Activated CD8-positive, alpha-beta T cell treated with anti-CD3 and anti-CD28 coated beads, Interleukin-2, amount 10 ng/mL, durations not matched to agents 7 days and 5 days (primary cell): ENCODE data around the gene GBA2. TPM values are rescaled to one million over a fixed set of nuclear protein-coding genes. Genes with fewer than 3 reads are reported as not detected.

Experiments used
- ATAC-seq: fragments of 150-1000 bp; cut with Tn5 transposase; one replicate; pipeline ENCODE4 v1.10.0; 2021; ENCODE audit warnings: moderate library complexity
- CTCF ChIA-PET: fragments of 350-600 bp; sonication (Branson Sonifier 250); formaldehyde crosslinking; loops from one replicate; lab custom pipeline; 2021; ENCODE audit warnings: antibody characterized with exemption; lab: Charles Lee
- POLR2A ChIA-PET: fragments of 350-600 bp; sonication (Branson Sonifier 250); formaldehyde crosslinking; loops from one replicate; lab custom pipeline; 2021; ENCODE audit warnings: antibody characterized with exemption; lab: Charles Lee
- DNase-seq: peaks from one replicate; pipeline ENCODE4 v3.0.0-alpha.2; 2020
- H3K27ac Mint-ChIP-seq: one replicate; pipeline ENCODE4 v1.8.0; 2021; ENCODE audit warnings: mild to moderate bottlenecking, mixed read lengths
- H3K27me3 Mint-ChIP-seq: one replicate; pipeline ENCODE4 v1.8.0; 2021; ENCODE audit warnings: low read depth, mixed read lengths
- H3K36me3 Mint-ChIP-seq: one replicate; pipeline ENCODE4 v1.8.0; 2021; ENCODE audit warnings: low read depth, mixed read lengths
- H3K4me1 Mint-ChIP-seq: one replicate; pipeline ENCODE4 v1.8.0; 2021; ENCODE audit warnings: low read depth, mixed read lengths
- H3K4me3 Mint-ChIP-seq: one replicate; pipeline ENCODE4 v1.8.0; 2021; ENCODE audit warnings: mild to moderate bottlenecking, mixed read lengths
- H3K9me3 Mint-ChIP-seq: one replicate; pipeline ENCODE4 v1.8.0; 2022; ENCODE audit warnings: mixed read lengths; ENCODE audit not compliant: insufficient read depth
- total RNA-seq, 2 experiments: library from RNA; stranded (reverse); gene quantifications; one replicate each; pipeline ENCODE4 v1.2.3, GENCODE V29; 2021

The GBA2 gene
- total RNA-seq, 2 experiments from 2014 or later = 52.6 to 56.4 TPM

- no peak for ATAC-seq
- Mint-ChIP-seq H3K27ac (no peak overlapping the region), H3K27me3 (no peaks in the 10 kb centered on the region), H3K4me1 (no peaks in the 10 kb centered on the region), H3K9me3 (no peaks in the 10 kb centered on the region), H3K36me3 (peaks cover 31% of the 10 kb centered on the region), H3K4me3 (no peak overlapping the region)
- ChIA-PET CTCF (interaction anchor here (1.6 kb wide), 1 partner anchor 99 kb away, joined by 7 read pairs; no protein-coding TSS in a partner anchor), POLR2A (no interaction called here)
- no peak for DNase-seq
These were observed 34.4 kb upstream of the GBA2 start for GRCh38 chr9:35783418-35783817.

GRCh38 chr9:35781066-35781465 lies 32.0 kb upstream of the GBA2 start:
- H3K9me3 Mint-ChIP-seq = no peaks in the 10 kb centered on the region

GRCh38 chr9:35778496-35778895 lies 29.5 kb upstream of the GBA2 start:
- no peaks in the 10 kb centered on the region for H3K4me1 Mint-ChIP-seq
- H3K9me3 Mint-ChIP-seq = no peaks in the 10 kb centered on the region
- H3K27ac Mint-ChIP-seq = no peak overlapping the region
- DNase-seq (no peak), ATAC-seq (no peak)
- peaks cover 8% of the 10 kb centered on the region for H3K36me3 Mint-ChIP-seq
- POLR2A ChIA-PET = interaction anchor here (0.6 to 1.1 kb wide), 3 partner anchors 13 to 47 kb away, joined by 3 to 4 read pairs (median 4); partner anchors contain the start of genes CREB3 and TLN1
- H3K27me3 Mint-ChIP-seq = no peaks in the 10 kb centered on the region
- H3K4me3 Mint-ChIP-seq = no peak overlapping the region
- CTCF ChIA-PET = interaction anchor here (0.8 to 4.1 kb wide), 6 partner anchors 10 to 175 kb away, joined by 3 to 17 read pairs (median 5); no protein-coding TSS in a partner anchor

More at GRCh38 chr9:35781066-35781465, 32.0 kb upstream of the GBA2 start:
- Mint-ChIP-seq H3K27ac (no peak overlapping the region), H3K4me1 (no peaks in the 10 kb centered on the region), H3K27me3 (no peaks in the 10 kb centered on the region), H3K36me3 (peaks cover 20% of the 10 kb centered on the region), H3K4me3 (no peak overlapping the region)
- CTCF ChIA-PET = interaction anchor here (4.1 kb wide), 1 partner anchor 9 kb away, joined by 17 read pairs; no protein-coding TSS in a partner anchor
- POLR2A ChIA-PET = no interaction called here
- no peak for ATAC-seq
- no peak for DNase-seq

GRCh38 chr9:35776018-35776417 lies 27.0 kb upstream of the GBA2 start:
- no peak for ATAC-seq
- DNase-seq = no peak

GRCh38 chr9:35774907-35775635 lies 26.0 kb upstream of the GBA2 start:
- H3K27me3 Mint-ChIP-seq = no peaks in the 10 kb centered on the region
- ChIA-PET POLR2A (interaction anchor here (1.3 kb wide), 1 partner anchor 25 kb away, joined by 3 read pairs; no protein-coding TSS in a partner anchor), CTCF (interaction anchor here (0.8 to 1.6 kb wide), 7 partner anchors 13 to 171 kb away, joined by 3 to 11 read pairs (median 3); partner anchors contain the start of genes SPAG8 and TMEM8B)
- H3K4me1 Mint-ChIP-seq = no peaks in the 10 kb centered on the region
- DNase-seq = no peak
- H3K27ac Mint-ChIP-seq = no peak overlapping the region
- no peak overlapping the region for H3K4me3 Mint-ChIP-seq
- peaks cover 3% of the 10 kb centered on the region for H3K36me3 Mint-ChIP-seq
- H3K9me3 Mint-ChIP-seq = no peaks in the 10 kb centered on the region
- no peak for ATAC-seq

More at GRCh38 chr9:35776018-35776417, 27.0 kb upstream of the GBA2 start:
- H3K9me3 Mint-ChIP-seq = no peaks in the 10 kb centered on the region
- no peak overlapping the region for H3K4me3 Mint-ChIP-seq
- H3K36me3 Mint-ChIP-seq = peaks cover 4% of the 10 kb centered on the region
- POLR2A ChIA-PET = interaction anchor here (1.3 kb wide), 1 partner anchor 26 kb away, joined by 3 read pairs; no protein-coding TSS in a partner anchor
- CTCF ChIA-PET = interaction anchor here (1.1 to 1.6 kb wide), 5 partner anchors 12 to 172 kb away, joined by 3 to 11 read pairs (median 5); no protein-coding TSS in a partner anchor
- no peaks in the 10 kb centered on the region for H3K27me3 Mint-ChIP-seq
- H3K4me1 Mint-ChIP-seq = no peaks in the 10 kb centered on the region
- H3K27ac Mint-ChIP-seq = no peak overlapping the region

- H3K27ac Mint-ChIP-seq = no peak overlapping the region
These were observed 22.9 kb upstream of the GBA2 start for GRCh38 chr9:35771943-35772342.

GRCh38 chr9:35771534-35771933 lies 22.5 kb upstream of the GBA2 start:
- ATAC-seq (no peak), DNase-seq (no peak)
- Mint-ChIP-seq H3K4me1 (no peaks in the 10 kb centered on the region), H3K4me3 (no peak overlapping the region), H3K27ac (no peak overlapping the region), H3K27me3 (no peaks in the 10 kb centered on the region), H3K9me3 (no peaks in the 10 kb centered on the region), H3K36me3 (no peaks in the 10 kb centered on the region)
- ChIA-PET POLR2A (no interaction called here), CTCF (interaction anchor here (0.9 to 2.1 kb wide), 8 partner anchors 7 to 55 kb away, joined by 3 to 8 read pairs (median 4); no protein-coding TSS in a partner anchor)

More at GRCh38 chr9:35771943-35772342, 22.9 kb upstream of the GBA2 start:
- H3K27me3 Mint-ChIP-seq = no peaks in the 10 kb centered on the region
- H3K4me3 Mint-ChIP-seq = no peak overlapping the region
- DNase-seq (no peak), ATAC-seq (no peak)
- H3K36me3 Mint-ChIP-seq = no peaks in the 10 kb centered on the region
- H3K4me1 Mint-ChIP-seq = no peaks in the 10 kb centered on the region
- CTCF ChIA-PET = interaction anchor here (1.0 to 1.5 kb wide), 4 partner anchors 8 to 18 kb away, joined by 4 to 6 read pairs (median 5); partner anchors contain the start of gene MSMP
- H3K9me3 Mint-ChIP-seq = no peaks in the 10 kb centered on the region
- POLR2A ChIA-PET = interaction anchor here (1.2 kb wide), 1 partner anchor 23 kb away, joined by 5 read pairs; the partner anchor contains the start of genes GBA2 and RGP1

GRCh38 chr9:35771075-35771433 lies 22.0 kb upstream of the GBA2 start:
- CTCF ChIA-PET = interaction anchor here (0.9 to 2.1 kb wide), 7 partner anchors 9 to 55 kb away, joined by 3 to 8 read pairs (median 4); no protein-coding TSS in a partner anchor
- Mint-ChIP-seq H3K4me1 (no peaks in the 10 kb centered on the region), H3K9me3 (no peaks in the 10 kb centered on the region), H3K27me3 (no peaks in the 10 kb centered on the region), H3K4me3 (no peak overlapping the region), H3K27ac (no peak overlapping the region), H3K36me3 (no peaks in the 10 kb centered on the region)
- POLR2A ChIA-PET = no interaction called here
- DNase-seq (no peak), ATAC-seq (no peak)

GRCh38 chr9:35769763-35770162 lies 20.7 kb upstream of the GBA2 start:
- ATAC-seq = no peak
- H3K4me3 Mint-ChIP-seq = no peak overlapping the region
- H3K4me1 Mint-ChIP-seq = no peaks in the 10 kb centered on the region
- H3K9me3 Mint-ChIP-seq = no peaks in the 10 kb centered on the region
- H3K27ac Mint-ChIP-seq = no peak overlapping the region
- ChIA-PET POLR2A (interaction anchor here (0.7 kb wide), 1 partner anchor 57 kb away, joined by 3 read pairs; no protein-coding TSS in a partner anchor), CTCF (interaction anchor here (1.4 to 2.1 kb wide), 2 partner anchors 13 to 112 kb away, joined by 4 to 8 read pairs; no protein-coding TSS in a partner anchor)
- H3K36me3 Mint-ChIP-seq = no peaks in the 10 kb centered on the region
- DNase-seq = no peak
- no peaks in the 10 kb centered on the region for H3K27me3 Mint-ChIP-seq

GRCh38 chr9:35767458-35767857 lies 18.4 kb upstream of the GBA2 start:
- Mint-ChIP-seq H3K27me3 (no peaks in the 10 kb centered on the region), H3K36me3 (peaks cover 3% of the 10 kb centered on the region), H3K4me3 (no peak overlapping the region), H3K9me3 (no peaks in the 10 kb centered on the region), H3K27ac (no peak overlapping the region), H3K4me1 (peaks cover 2% of the 10 kb centered on the region)
- ATAC-seq (no peak), DNase-seq (no peak)
- ChIA-PET POLR2A (no interaction called here), CTCF (interaction anchor here (0.6 kb wide), 1 partner anchor 21 kb away, joined by 3 read pairs; no protein-coding TSS in a partner anchor)

GRCh38 chr9:35766997-35767396 lies 18.0 kb upstream of the GBA2 start:
- CTCF ChIA-PET = no interaction called here
- POLR2A ChIA-PET = no interaction called here
- no peak for ATAC-seq
- Mint-ChIP-seq H3K36me3 (peaks cover 3% of the 10 kb centered on the region), H3K27ac (no peak overlapping the region), H3K4me3 (no peak overlapping the region), H3K27me3 (no peaks in the 10 kb centered on the region), H3K9me3 (no peaks in the 10 kb centered on the region), H3K4me1 (peaks cover 2% of the 10 kb centered on the region)
- no peak for DNase-seq
